Ovary (tissue), 3 donors: ENCODE measurements around the gene SLC16A12.

ENCODE experiments used
- CTCF ChIP-seq, 3 donors: fragments of 450-650 bp in 2 of 3; fragments of 200-600 bp in 1 of 3; IDR thresholded peaks; one replicate each; pipeline versions ENCODE4 v1.5.1 to v1.8.0; 2016 to 2022; ENCODE audit warnings: antibody characterized with exemption in 3 of 3, mild to moderate bottlenecking in 1 of 3
- POLR2A ChIP-seq: fragments of 450-650 bp; IDR thresholded peaks from one replicate; pipeline ENCODE4 v1.6.1; 2017; ENCODE audit warnings: antibody characterized with exemption, mild to moderate bottlenecking, moderate library complexity
- donor health status: DM: no; HTN: no; CAD: no.

- no peak for TF ChIP-seq CTCF (IDR thresholded peaks at IDR 0.05)
- TF ChIP-seq POLR2A = no peak
Observed at GRCh38 chr10:89537364-89537763, 2.0 kb upstream of the SLC16A12 start.
